AG09309 (cell line): ENCODE data around the gene PHC2.

Experiments used
- DNase-seq: peaks from one replicate; pipeline ENCODE4 v3.0.0-alpha.2; 2010; ENCODE audit warnings: low read depth
- H3K4me3 ChIP-seq: 2 replicates; pipeline ENCODE4 v1.5.1; 2011; ENCODE audit warnings: mild to moderate bottlenecking, low read depth, low read length, moderate library complexity; ENCODE audit not compliant: control insufficient read depth
- TF ChIP-seq, protein P1 (sequence below): IDR thresholded peaks from 2 replicates; pipeline ENCODE4 v1.5.1; 2011; ENCODE audit warnings: mild to moderate bottlenecking, low read depth, low read length, inconsistent platforms; ENCODE audit not compliant: insufficient read depth, control insufficient read depth; ENCODE audit errors: missing control alignments

The PHC2 gene, protein sequence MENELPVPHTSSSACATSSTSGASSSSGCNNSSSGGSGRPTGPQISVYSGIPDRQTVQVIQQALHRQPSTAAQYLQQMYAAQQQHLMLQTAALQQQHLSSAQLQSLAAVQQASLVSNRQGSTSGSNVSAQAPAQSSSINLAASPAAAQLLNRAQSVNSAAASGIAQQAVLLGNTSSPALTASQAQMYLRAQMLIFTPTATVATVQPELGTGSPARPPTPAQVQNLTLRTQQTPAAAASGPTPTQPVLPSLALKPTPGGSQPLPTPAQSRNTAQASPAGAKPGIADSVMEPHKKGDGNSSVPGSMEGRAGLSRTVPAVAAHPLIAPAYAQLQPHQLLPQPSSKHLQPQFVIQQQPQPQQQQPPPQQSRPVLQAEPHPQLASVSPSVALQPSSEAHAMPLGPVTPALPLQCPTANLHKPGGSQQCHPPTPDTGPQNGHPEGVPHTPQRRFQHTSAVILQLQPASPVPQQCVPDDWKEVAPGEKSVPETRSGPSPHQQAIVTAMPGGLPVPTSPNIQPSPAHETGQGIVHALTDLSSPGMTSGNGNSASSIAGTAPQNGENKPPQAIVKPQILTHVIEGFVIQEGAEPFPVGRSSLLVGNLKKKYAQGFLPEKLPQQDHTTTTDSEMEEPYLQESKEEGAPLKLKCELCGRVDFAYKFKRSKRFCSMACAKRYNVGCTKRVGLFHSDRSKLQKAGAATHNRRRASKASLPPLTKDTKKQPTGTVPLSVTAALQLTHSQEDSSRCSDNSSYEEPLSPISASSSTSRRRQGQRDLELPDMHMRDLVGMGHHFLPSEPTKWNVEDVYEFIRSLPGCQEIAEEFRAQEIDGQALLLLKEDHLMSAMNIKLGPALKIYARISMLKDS

DNA sequence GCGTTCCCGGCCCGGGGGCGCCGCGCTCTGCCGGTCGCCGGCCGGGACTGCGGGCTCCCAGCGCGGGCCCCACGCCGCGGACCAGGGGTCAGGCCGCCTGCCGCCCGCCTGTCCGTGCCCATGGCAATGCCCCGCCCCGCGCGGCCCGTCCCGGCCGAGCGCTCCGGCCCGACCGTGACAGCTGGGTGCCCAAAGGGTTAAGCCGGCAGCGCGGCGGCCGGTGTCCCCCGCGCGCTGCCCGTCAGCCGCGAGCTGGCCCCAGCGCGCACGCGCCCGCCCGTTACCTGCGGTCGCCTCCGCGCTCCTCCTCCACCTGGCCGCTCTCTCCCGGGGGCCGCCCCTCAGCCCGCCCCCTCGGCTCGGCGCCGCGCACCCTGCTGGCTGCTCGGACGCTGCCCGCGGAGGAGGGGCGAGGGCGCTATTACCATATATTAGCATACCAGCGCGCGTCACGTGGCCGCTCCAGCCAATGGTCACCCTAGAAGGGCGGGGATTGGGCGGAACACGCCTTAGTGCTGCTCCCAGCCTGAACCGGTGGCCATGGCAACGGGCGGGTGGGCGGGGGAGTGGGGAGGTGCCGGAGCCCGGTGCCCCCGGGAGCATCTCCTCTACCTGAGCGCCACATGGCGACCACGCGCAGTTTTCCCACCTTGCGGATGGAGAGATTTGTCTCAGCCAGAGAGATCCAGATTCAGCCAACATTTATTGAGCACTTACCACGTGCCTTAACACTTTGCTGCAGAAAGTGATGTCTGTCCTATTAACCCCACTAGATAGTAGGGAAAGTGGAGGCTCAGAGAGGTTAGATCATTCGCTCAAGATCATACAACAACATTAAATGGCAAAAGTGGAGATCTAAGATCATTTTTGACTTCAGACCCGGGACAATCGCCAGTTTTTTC, at the start of gene PHC2:
Gene PHC2, minus strand, starts transcription at position 404 of the 902 bp plus-strand sequence. CDS start 55,556 bp downstream, outside the sequence.
- DNase-seq = peak; percentile 74
- peak within 1 kb of the TSS; percentile 64 for H3K4me3 ChIP-seq
- TF ChIP-seq, protein P1, sequence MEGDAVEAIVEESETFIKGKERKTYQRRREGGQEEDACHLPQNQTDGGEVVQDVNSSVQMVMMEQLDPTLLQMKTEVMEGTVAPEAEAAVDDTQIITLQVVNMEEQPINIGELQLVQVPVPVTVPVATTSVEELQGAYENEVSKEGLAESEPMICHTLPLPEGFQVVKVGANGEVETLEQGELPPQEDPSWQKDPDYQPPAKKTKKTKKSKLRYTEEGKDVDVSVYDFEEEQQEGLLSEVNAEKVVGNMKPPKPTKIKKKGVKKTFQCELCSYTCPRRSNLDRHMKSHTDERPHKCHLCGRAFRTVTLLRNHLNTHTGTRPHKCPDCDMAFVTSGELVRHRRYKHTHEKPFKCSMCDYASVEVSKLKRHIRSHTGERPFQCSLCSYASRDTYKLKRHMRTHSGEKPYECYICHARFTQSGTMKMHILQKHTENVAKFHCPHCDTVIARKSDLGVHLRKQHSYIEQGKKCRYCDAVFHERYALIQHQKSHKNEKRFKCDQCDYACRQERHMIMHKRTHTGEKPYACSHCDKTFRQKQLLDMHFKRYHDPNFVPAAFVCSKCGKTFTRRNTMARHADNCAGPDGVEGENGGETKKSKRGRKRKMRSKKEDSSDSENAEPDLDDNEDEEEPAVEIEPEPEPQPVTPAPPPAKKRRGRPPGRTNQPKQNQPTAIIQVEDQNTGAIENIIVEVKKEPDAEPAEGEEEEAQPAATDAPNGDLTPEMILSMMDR = peak; percentile 14

DNA sequence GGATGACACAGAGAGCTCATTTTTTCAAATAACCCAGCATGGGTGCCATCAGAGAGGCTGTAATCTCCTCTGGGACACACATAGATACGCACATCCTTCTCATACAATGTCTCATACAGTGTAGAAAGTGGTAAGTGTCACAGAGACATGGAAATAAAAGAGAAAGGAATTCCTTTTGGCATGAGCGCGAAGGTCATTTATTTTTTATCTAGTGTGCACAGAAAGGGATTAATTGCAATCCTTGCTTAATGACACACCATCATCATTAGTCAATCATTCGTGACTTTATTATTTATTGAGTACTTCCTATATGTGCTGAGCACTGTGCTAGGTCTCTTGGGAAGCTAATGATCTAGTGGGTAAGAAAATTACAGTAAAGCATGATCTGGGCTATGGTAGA, 46.6 kb upstream of the PHC2 start:
- TF ChIP-seq, protein P1 = no peak
- no peak for DNase-seq
- H3K4me3 ChIP-seq = no peak overlapping the region

- TF ChIP-seq, protein P1 = no peak
- no peak overlapping the region for H3K4me3 ChIP-seq
- DNase-seq = no peak
Measured at GRCh38 chr1:33473900-33474299, 43.0 kb upstream of the PHC2 start.

DNA sequence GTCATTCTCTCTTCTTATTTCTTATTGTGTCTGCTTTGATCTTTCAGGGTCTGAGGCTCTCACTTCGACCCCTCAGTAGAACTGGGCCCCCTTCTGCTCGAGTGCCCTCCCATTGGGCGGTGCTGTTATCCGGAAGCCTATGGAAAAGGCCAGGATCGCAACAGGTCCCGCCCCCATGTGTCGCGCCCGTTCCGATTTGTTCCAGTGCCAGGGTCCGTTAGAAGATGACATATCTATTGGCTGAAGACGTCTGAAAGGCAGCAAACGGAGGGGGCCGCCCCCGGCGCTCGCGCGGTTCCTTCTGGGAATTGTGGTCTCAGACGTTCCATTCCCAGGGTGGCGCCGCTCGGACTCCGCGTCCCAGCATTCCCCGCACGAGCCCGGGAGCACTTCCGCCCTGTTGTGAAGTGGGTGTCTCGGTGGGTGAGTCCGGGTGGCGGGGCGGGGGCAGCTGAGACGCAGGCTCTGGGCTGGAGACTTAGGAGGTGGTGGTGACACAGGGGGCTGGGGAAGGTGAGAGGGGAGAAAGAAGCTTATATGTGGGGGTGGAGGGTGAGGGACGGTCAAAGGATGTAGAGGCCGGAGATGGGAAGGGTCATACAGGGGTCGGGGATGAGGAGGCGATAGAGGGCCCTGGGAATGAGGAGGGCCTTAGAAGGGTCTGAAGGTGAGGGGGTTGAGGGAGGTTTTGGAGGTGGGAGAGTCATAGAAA, 41.5 kb upstream of the PHC2 start, which contains the start of gene ZSCAN20:
Gene ZSCAN20, plus strand, starts transcription at position 377 of the 712 bp plus-strand sequence. CDS start 6,644 bp downstream, outside the sequence.
- TF ChIP-seq, protein P1 = no peak
- H3K4me3 ChIP-seq = peak within 1 kb of the TSS; percentile 98
- peak; percentile 90 for DNase-seq

GRCh38 chr1:33471416-33471815, 40.5 kb upstream of the PHC2 start:
- DNase-seq = no peak
- TF ChIP-seq, protein P1 = no peak
- H3K4me3 ChIP-seq = no peak overlapping the region
